Common myeloid progenitor, CD34-positive (primary cell): ENCODE results near the gene ZNF79.
"Not testable (repeated sequence)": the region's sequence is repeated elsewhere in the genome, so short reads cannot be mapped to it uniquely, and the experiment has no call there.

ENCODE experiments used
- CTCF ChIA-PET: fragments of 350-600 bp; sonication (Branson Sonifier 250); formaldehyde crosslinking; loops from one replicate; lab custom pipeline; 2021; ENCODE audit warnings: antibody characterized with exemption; lab: Charles Lee
- POLR2A ChIA-PET: fragments of 350-600 bp; sonication (Branson Sonifier 250); formaldehyde crosslinking; loops from one replicate; lab custom pipeline; 2021; ENCODE audit warnings: antibody characterized with exemption; lab: Charles Lee
- DNase-seq, 3 donors: peaks; one replicate each; pipeline versions ENCODE4 v3.0.0 to v3.0.0-alpha.2; 2013
- H3K27ac ChIP-seq, 2 experiments: 1 replicate in 1 of 2; 2 replicates in 1 of 2; pipeline ENCODE4 v1.7.0; 2013; ENCODE audit warnings: inconsistent platforms in 2 of 2, low read length in 2 of 2, mild to moderate bottlenecking in 2 of 2, low read depth in 1 of 2, moderate library complexity in 1 of 2; ENCODE audit not compliant: severe bottlenecking in 2 of 2, insufficient read depth in 1 of 2, poor library complexity in 1 of 2
- H3K27me3 ChIP-seq, 5 experiments: replicated peaks in 2 of 5; 1 replicate in 3 of 5; 2 replicates in 2 of 5; pipeline versions ENCODE4 v1.6.1 to v1.7.0; 2013; ENCODE audit warnings: low read length in 4 of 5, mild to moderate bottlenecking in 2 of 5, moderate library complexity in 2 of 5, inconsistent platforms in 1 of 5; ENCODE audit not compliant: insufficient read depth in 5 of 5, control insufficient read depth in 4 of 5
- H3K36me3 ChIP-seq, 4 experiments: 1 replicate in 2 of 4; 2 replicates in 2 of 4; pipeline versions ENCODE4 v1.6.1 to v1.7.0; 2013; ENCODE audit warnings: low read length in 3 of 4, control low read depth in 1 of 4, mild to moderate bottlenecking in 1 of 4; ENCODE audit not compliant: control insufficient read depth in 4 of 4, insufficient read depth in 4 of 4
- H3K4me1 ChIP-seq, 4 experiments: 1 replicate in 3 of 4; 2 replicates in 1 of 4; pipeline versions ENCODE4 v1.6.1 to v1.7.1; 2013; ENCODE audit warnings: low read length in 3 of 4, mild to moderate bottlenecking in 3 of 4, control low read depth in 1 of 4, inconsistent platforms in 1 of 4, moderate library complexity in 1 of 4; ENCODE audit not compliant: control insufficient read depth in 4 of 4, insufficient read depth in 4 of 4; ENCODE audit errors: control extremely low read depth in 1 of 4
- H3K4me3 ChIP-seq, 7 experiments: 1 replicate in 4 of 7; 2 replicates in 3 of 7; pipeline versions ENCODE4 v1.5.1 to v1.7.0; 2013; ENCODE audit warnings: mild to moderate bottlenecking in 7 of 7, low read length in 6 of 7, moderate library complexity in 6 of 7, inconsistent platforms in 2 of 7, low read depth in 2 of 7, control low read depth in 1 of 7; ENCODE audit not compliant: insufficient read depth in 4 of 7, control insufficient read depth in 1 of 7; ENCODE audit errors: extremely low read depth in 1 of 7
- H3K9me3 ChIP-seq, 5 experiments: 1 replicate in 4 of 5; 2 replicates in 1 of 5; pipeline versions ENCODE4 v1.6.1 to v1.7.1; 2013; ENCODE audit warnings: low read length in 4 of 5, mild to moderate bottlenecking in 2 of 5, inconsistent platforms in 1 of 5, low read depth in 1 of 5, moderate library complexity in 1 of 5; ENCODE audit not compliant: control insufficient read depth in 4 of 5, insufficient read depth in 2 of 5; ENCODE audit errors: control extremely low read depth in 1 of 5
- WGBS: methylation state at CpG from one replicate; pipeline ENCODE4 v1.1.5; 2013; ENCODE audit not compliant: insufficient coverage; 5-methylcytosine and 5-hydroxymethylcytosine counted together

ZNF79 gene

GRCh38 chr9:127458921-127459320, 34.7 kb downstream of the ZNF79 start:
- no peak overlapping the region for H3K4me3 ChIP-seq
- DNase-seq, result no peak
- H3K9me3 ChIP-seq, result no peaks in the 10 kb centered on the region
- peaks cover 5 to 61% (median 40%) of the 10 kb centered on the region in 4 experiments for H3K36me3 ChIP-seq
- POLR2A ChIA-PET, result interaction anchor here (0.6 kb wide), 1 partner anchor 41 kb away, joined by 4 read pairs; no protein-coding TSS in a partner anchor
- no peak overlapping the region for H3K27ac ChIP-seq
- WGBS, result 96% methylated on average over 9 of the region's 9 CpGs
- H3K27me3 ChIP-seq, result no peaks in the 10 kb centered on the region
- CTCF ChIA-PET, result interaction anchor here (1.2 kb wide), 1 partner anchor 38 kb away, joined by 3 read pairs; no protein-coding TSS in a partner anchor
- peaks cover 0 to 19% (median 13%) of the 10 kb centered on the region in 4 experiments for H3K4me1 ChIP-seq

- no peaks in the 10 kb centered on the region for H3K27me3 ChIP-seq
- H3K9me3 ChIP-seq, result no peaks in the 10 kb centered on the region
- no peak for DNase-seq
- CTCF ChIA-PET, result interaction anchor here (0.5 to 1.1 kb wide), 2 partner anchors 8 to 48 kb away, joined by 3 read pairs; no protein-coding TSS in a partner anchor
- peaks cover 8 to 76% (median 46%) of the 10 kb centered on the region in 4 experiments for H3K36me3 ChIP-seq
- H3K4me1 ChIP-seq, result no peaks in the 10 kb centered on the region
- WGBS, result 100% methylated on average over 3 of the region's 3 CpGs
- no peak overlapping the region for H3K27ac ChIP-seq
- POLR2A ChIA-PET, result no interaction called here
- H3K4me3 ChIP-seq, result no peak overlapping the region
These were observed 39.2 kb downstream of the ZNF79 start for GRCh38 chr9:127463382-127463781.

GRCh38 chr9:127463911-127464310, 39.7 kb downstream of the ZNF79 start:
- POLR2A ChIA-PET, result no interaction called here
- Histone ChIP-seq H3K4me1 (no peaks in the 10 kb centered on the region), H3K36me3 (peaks cover 9 to 77% (median 45%) of the 10 kb centered on the region in 4 experiments), H3K27me3 (no peaks in the 10 kb centered on the region), H3K4me3 (no peak overlapping the region), H3K27ac (no peak overlapping the region), H3K9me3 (no peaks in the 10 kb centered on the region)
- CTCF ChIA-PET, result interaction anchor here (1.1 kb wide), 1 partner anchor 8 kb away, joined by 3 read pairs; no protein-coding TSS in a partner anchor
- DNase-seq, result no peak
- 98% methylated on average over 7 of the region's 7 CpGs for WGBS

- POLR2A ChIA-PET, CTCF ChIA-PET, H3K4me3 ChIP-seq, H3K27me3 ChIP-seq, H3K4me1 ChIP-seq, H3K9me3 ChIP-seq, H3K27ac ChIP-seq: not testable (repeated sequence)
- peak in 1 of 3 donors; percentile 10 for DNase-seq
- WGBS, result no CpG with 5 or more reads among the region's 5 CpGs
- peaks cover 14 to 59% (median 38%) of the 10 kb centered on the region in 4 experiments for H3K36me3 ChIP-seq
These were observed 42.3 kb downstream of the ZNF79 start for GRCh38 chr9:127466407-127466917.

GRCh38 chr9:127467621-127468020, 43.4 kb downstream of the ZNF79 start:
- no peak overlapping the region for H3K4me3 ChIP-seq
- POLR2A ChIA-PET, result interaction anchor here (0.6 kb wide), 1 partner anchor 12 kb away, joined by 3 read pairs; no protein-coding TSS in a partner anchor
- 96% methylated on average over 14 of the region's 14 CpGs for WGBS
- H3K36me3 ChIP-seq, result peaks cover 11 to 48% (median 28%) of the 10 kb centered on the region in 4 experiments
- no peak overlapping the region for H3K27ac ChIP-seq
- H3K27me3 ChIP-seq, result no peaks in the 10 kb centered on the region
- CTCF ChIA-PET, result interaction anchor here (0.6 kb wide), 1 partner anchor 586 kb away, joined by 3 read pairs; no protein-coding TSS in a partner anchor
- no peak for DNase-seq
- no peaks in the 10 kb centered on the region for H3K9me3 ChIP-seq
- H3K4me1 ChIP-seq, result no peaks in the 10 kb centered on the region

- Histone ChIP-seq H3K9me3 (no peaks in the 10 kb centered on the region), H3K36me3 (peaks cover 9 to 40% (median 19%) of the 10 kb centered on the region in 4 experiments), H3K27ac (no peak overlapping the region), H3K4me3 (no peak overlapping the region), H3K4me1 (no peaks in the 10 kb centered on the region), H3K27me3 (no peaks in the 10 kb centered on the region)
- no peak for DNase-seq
- 90% methylated on average over 2 of the region's 3 CpGs for WGBS
- POLR2A ChIA-PET, result no interaction called here
- CTCF ChIA-PET, result interaction anchor here (1.5 kb wide), 1 partner anchor 15 kb away, joined by 4 read pairs; no protein-coding TSS in a partner anchor
These were observed 46.5 kb downstream of the ZNF79 start for GRCh38 chr9:127470662-127471061.

GRCh38 chr9:127473501-127473900, 49.3 kb downstream of the ZNF79 start:
- Histone ChIP-seq H3K36me3 (peaks cover 6 to 39% (median 16%) of the 10 kb centered on the region in 4 experiments), H3K4me3 (no peak overlapping the region), H3K27ac (no peak overlapping the region), H3K9me3 (no peaks in the 10 kb centered on the region), H3K4me1 (no peaks in the 10 kb centered on the region), H3K27me3 (no peaks in the 10 kb centered on the region)
- POLR2A ChIA-PET, result interaction anchor here (0.6 kb wide), 1 partner anchor 142 kb away, joined by 4 read pairs; no protein-coding TSS in a partner anchor
- WGBS, result 100% methylated on average over 7 of the region's 10 CpGs
- DNase-seq, result no peak
- CTCF ChIA-PET, result interaction anchor here (0.9 kb wide), 1 partner anchor 18 kb away, joined by 4 read pairs; no protein-coding TSS in a partner anchor
